Measurements from ENCODE around the gene PRKCA.

- TF ChIP-seq POLR2A (IDR thresholded peaks at IDR 0.05; ENCODE audit: low read length) (no peak), GATA1 (IDR thresholded peaks at IDR 0.05; ENCODE audit: low read depth, low read length) (no peak)
Observed at GRCh38 chr17:66335797-66336196, 33.4 kb downstream of the PRKCA start.

Measured in erythroblast (primary cell).